GM10266 (cell line): Measurements from ENCODE around the gene THY1.

Experiments used
- DNase-seq: peaks from one replicate; pipeline ENCODE4 v3.0.0; 2012; ENCODE audit errors: extremely low spot score
- TF ChIP-seq, protein P1 (sequence below): IDR thresholded peaks from 2 replicates; pipeline ENCODE4 v1.5.1; 2012; ENCODE audit warnings: mild to moderate bottlenecking, low read depth; ENCODE audit not compliant: control insufficient read depth, insufficient read depth; ENCODE audit errors: missing control alignments

Gene THY1

DNA sequence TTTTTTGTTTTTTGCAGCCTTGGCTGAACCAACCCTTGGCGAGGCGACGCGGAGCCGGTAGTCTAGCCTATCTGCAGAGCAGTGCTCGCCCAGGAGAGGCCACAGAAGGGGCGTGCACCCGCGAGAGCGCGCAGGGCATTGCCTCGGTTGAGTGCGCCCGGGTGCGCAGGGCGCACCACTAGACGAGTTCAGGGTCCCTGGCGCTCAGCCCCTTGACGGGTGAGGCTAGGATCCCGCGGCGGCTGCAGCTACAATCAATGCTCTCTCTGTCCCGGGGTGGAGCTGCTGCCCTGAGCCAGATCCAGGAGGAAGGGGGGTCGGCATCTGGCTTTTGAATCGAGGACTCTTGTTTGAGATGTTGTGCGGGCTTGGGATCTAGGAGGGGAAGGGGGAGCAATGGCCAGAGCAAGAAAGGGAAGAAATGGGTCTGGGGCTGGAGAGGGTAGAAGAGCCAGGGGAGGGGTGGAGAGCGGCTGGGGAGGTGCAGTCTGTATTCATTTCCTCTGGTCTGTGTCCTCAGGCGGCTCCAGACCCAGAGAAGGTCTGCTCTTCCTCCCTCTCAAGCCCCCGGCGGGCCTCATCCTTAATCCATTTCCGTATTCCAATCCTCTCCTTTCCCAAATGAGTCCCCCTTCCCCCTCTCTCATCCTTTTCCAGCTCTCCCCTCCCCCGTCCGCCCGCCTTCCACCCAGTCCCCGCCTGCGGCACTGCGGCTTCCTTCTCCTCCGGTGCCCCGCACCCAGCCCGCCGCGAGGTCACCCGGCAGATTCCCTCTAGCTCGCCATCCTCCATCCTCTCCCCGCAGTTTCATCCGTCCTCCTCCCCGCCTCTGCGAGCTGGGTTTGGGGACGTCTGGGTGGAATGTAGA is 797 bp downstream of the THY1 start:
- DNase-seq, result no peak
- TF ChIP-seq, protein P1, sequence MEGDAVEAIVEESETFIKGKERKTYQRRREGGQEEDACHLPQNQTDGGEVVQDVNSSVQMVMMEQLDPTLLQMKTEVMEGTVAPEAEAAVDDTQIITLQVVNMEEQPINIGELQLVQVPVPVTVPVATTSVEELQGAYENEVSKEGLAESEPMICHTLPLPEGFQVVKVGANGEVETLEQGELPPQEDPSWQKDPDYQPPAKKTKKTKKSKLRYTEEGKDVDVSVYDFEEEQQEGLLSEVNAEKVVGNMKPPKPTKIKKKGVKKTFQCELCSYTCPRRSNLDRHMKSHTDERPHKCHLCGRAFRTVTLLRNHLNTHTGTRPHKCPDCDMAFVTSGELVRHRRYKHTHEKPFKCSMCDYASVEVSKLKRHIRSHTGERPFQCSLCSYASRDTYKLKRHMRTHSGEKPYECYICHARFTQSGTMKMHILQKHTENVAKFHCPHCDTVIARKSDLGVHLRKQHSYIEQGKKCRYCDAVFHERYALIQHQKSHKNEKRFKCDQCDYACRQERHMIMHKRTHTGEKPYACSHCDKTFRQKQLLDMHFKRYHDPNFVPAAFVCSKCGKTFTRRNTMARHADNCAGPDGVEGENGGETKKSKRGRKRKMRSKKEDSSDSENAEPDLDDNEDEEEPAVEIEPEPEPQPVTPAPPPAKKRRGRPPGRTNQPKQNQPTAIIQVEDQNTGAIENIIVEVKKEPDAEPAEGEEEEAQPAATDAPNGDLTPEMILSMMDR, result no peak

DNA sequence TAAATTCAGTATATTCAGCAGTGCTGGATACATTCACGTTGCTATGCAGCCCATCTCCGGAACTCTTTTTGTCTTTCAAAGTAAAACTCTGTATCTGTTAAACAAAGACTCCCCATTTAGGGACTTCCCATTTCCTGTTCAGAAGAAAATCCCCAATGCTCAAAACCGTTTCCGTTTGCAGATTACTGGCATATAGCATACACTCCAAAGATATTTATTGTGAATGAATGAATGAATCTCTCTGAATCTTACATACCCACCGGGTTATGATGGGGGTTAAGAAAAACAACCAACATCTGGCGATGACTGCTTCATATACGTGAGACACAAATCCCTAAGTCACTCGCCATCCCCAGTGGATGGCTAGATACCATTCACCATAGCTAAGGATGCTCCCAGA is 1.6 kb downstream of the THY1 start:
- peak; percentile 5 for DNase-seq
- TF ChIP-seq, protein P1, result no peak

DNA sequence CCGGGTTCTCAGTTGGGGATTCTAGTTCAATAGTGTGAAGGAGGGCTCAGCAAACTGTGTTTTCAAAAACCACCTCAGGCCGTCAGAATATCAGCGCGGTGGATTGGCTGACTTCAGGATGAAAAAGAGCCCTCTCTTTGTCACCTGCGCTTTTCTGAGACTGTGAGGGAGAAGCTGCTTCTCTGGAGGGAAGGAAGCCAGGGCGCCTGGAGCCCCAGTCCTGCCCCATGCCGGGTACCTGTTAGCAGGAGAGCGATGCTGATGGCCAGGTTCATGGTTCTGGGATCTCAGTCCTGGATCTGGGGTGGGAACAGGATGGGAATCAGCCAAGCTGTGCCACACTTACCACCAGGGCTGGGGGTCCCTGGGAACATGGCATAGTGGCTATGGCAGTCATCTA is 2.3 kb downstream of the THY1 start:
- TF ChIP-seq, protein P1, result no peak
- no peak for DNase-seq

DNA sequence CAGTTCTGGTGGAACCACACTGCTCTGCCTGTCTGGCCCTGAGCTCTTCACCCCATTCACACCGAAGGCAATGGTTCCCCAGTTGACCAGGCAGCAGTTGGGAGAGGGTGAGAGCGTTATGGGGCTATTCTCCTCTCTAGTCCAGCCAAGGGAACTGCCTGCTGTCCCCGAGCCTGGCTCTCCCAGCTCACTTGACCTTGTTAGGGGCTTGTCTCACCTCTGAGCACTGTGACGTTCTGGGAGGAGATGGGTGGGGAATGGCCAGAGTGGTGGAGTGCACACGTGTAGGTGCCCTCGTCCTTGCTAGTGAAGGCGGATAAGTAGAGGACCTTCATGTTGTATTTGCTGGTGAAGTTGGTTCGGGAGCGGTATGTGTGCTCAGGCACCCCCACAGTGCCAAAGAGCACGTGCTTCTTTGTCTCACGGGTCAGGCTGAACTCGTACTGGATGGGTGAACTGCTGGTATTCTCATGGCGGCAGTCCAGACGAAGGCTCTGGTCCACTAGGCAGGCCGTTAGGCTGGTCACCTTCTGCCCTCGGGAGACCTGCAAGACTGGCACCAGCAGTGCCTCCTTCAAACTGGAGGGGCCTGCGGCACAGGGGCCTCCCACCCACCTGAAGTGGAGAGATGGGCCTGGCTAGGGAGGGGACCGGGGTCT is 3.0 kb downstream of the THY1 start:
- no peak for DNase-seq

DNA sequence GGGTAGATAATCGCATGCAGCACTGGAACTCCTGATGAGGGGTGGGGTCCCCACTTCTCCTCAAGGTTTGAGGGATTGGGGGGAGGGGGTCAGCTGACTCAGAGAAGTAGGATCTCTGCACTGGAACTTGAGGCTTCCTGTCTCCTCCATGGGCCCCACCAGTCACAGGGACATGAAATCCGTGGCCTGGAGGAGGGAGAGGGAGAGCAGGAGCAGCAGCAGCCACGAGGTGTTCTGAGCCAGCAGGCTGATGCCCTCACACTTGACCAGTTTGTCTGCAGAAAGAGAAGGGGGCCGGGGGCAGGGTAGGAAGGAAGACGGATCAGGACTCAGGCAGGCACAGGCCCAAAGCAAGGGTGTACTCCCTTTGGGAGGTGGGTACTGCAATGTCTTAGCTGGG is 3.7 kb downstream of the THY1 start:
- TF ChIP-seq, protein P1, result no peak
- DNase-seq, result no peak

More for the DNA sequence above, 3.0 kb downstream of the THY1 start:
- TF ChIP-seq, protein P1, result no peak

DNA sequence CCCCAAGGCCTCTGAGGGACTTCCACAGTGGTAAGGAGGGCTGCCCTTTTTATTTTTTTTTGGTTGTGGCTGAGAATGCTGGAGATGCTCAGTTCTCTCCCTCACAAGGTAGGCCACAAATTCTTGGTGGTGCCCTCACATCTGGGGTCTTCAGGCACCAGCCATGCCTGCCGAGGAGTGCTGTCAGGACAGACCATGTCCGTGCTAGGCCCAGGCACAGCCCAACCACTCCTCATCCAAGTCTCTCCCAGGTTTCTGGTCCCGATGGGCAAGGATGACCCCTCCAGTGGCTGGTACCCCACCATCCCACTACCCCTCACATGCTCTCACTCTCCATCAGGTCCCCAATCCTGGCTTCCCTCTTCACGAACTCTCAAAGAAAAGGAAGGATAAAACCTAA is 4.2 kb downstream of the THY1 start:
- no peak for DNase-seq
- TF ChIP-seq, protein P1, result no peak
